Liver (tissue), 9 donors: ENCODE results near the gene NKD2. TPM values are rescaled to one million over a fixed set of nuclear protein-coding genes. Genes with fewer than 3 reads are reported as not detected.

Experiments used
- DNase-seq: peaks from one replicate; pipeline ENCODE4 v3.0.0-alpha.2; 2017; ENCODE audit warnings: low spot score
- H3K27ac ChIP-seq, 2 donors: one replicate each; pipeline ENCODE4 v1.7.0; 2013; ENCODE audit warnings: inconsistent platforms in 2 of 2, low read length in 2 of 2, control low read depth in 1 of 2, low read depth in 1 of 2, mild to moderate bottlenecking in 1 of 2
- H3K27me3 ChIP-seq, 4 donors: one replicate each; pipeline versions ENCODE4 v1.6.1 to v1.7.0; 2013; ENCODE audit warnings: low read length in 3 of 4, inconsistent platforms in 1 of 4, mild to moderate bottlenecking in 1 of 4, moderate library complexity in 1 of 4; ENCODE audit not compliant: control insufficient read depth in 4 of 4, insufficient read depth in 4 of 4
- H3K36me3 ChIP-seq, 4 donors: one replicate each; pipeline versions ENCODE4 v1.6.1 to v1.7.0; 2013; ENCODE audit warnings: low read length in 3 of 4, mild to moderate bottlenecking in 3 of 4, low read depth in 1 of 4, moderate library complexity in 1 of 4; ENCODE audit not compliant: control insufficient read depth in 4 of 4, insufficient read depth in 3 of 4
- H3K4me1 ChIP-seq, 4 donors: one replicate each; pipeline versions ENCODE4 v1.6.1 to v1.7.0; 2013; ENCODE audit warnings: low read length in 3 of 4, mild to moderate bottlenecking in 3 of 4, moderate library complexity in 1 of 4; ENCODE audit not compliant: control insufficient read depth in 4 of 4, insufficient read depth in 4 of 4
- H3K4me3 ChIP-seq, 3 donors: one replicate each; pipeline versions ENCODE4 v1.6.1 to v1.7.0; 2013; ENCODE audit warnings: low read length in 3 of 3, control low read depth in 1 of 3, low read depth in 1 of 3, mild to moderate bottlenecking in 1 of 3
- H3K9ac ChIP-seq, 2 donors: one replicate each; pipeline ENCODE4 v1.7.0; 2013; ENCODE audit warnings: low read length in 2 of 2, mild to moderate bottlenecking in 2 of 2, moderate library complexity in 2 of 2, control low read depth in 1 of 2, low read depth in 1 of 2
- H3K9me3 ChIP-seq, 4 donors: one replicate each; pipeline versions ENCODE4 v1.6.1 to v1.7.0; 2013; ENCODE audit warnings: low read length in 3 of 4; ENCODE audit not compliant: control insufficient read depth in 4 of 4
- FOXA1 ChIP-seq: IDR thresholded peaks from 2 replicates; pipeline ENCODE4 v1.6.1; 2016; ENCODE audit warnings: antibody characterized with exemption
- FOXA2 ChIP-seq: IDR thresholded peaks from 2 replicates; pipeline ENCODE4 v1.6.1; 2016; ENCODE audit warnings: antibody characterized with exemption
- GABPA ChIP-seq, 2 donors: IDR thresholded peaks in 1 of 2; conservative IDR thresholded peaks in 1 of 2; 2 replicates each; pipeline ENCODE4 v1.6.1; 2016; ENCODE audit warnings: antibody characterized with exemption in 2 of 2, mild to moderate bottlenecking in 1 of 2, moderate library complexity in 1 of 2
- HNF4A ChIP-seq, 2 donors: conservative IDR thresholded peaks; 2 replicates each; pipeline ENCODE4 v1.6.1; 2016; ENCODE audit warnings: antibody characterized with exemption in 2 of 2, mild to moderate bottlenecking in 2 of 2
- JUND ChIP-seq, 2 donors: IDR thresholded peaks; 2 replicates each; pipeline ENCODE4 v1.6.1; 2016; ENCODE audit warnings: antibody characterized with exemption in 2 of 2
- NR2F2 ChIP-seq: IDR thresholded peaks from 2 replicates; pipeline ENCODE4 v1.6.1; 2016; ENCODE audit warnings: antibody characterized with exemption
- RAD21 ChIP-seq, 2 donors: IDR thresholded peaks; 2 replicates each; pipeline ENCODE4 v1.6.1; 2016; ENCODE audit warnings: antibody characterized with exemption in 2 of 2, mild to moderate bottlenecking in 2 of 2
- SP1 ChIP-seq: IDR thresholded peaks from 2 replicates; pipeline ENCODE4 v1.6.1; 2018; ENCODE audit warnings: antibody characterized with exemption, mild to moderate bottlenecking
- TAF1 ChIP-seq: conservative IDR thresholded peaks from 2 replicates; pipeline ENCODE4 v1.6.1; 2016; ENCODE audit warnings: antibody characterized with exemption, mild to moderate bottlenecking
- whole genome bisulfite sequencing: extraction: QIAGEN DNeasy Blood & Tissue Kit; methylation state at CpG from one replicate; pipeline ENCODE4 v1.1.7; 2013; 5-methylcytosine and 5-hydroxymethylcytosine counted together
- polyA plus RNA-seq, 2 donors: library from polyadenylated mRNA; stranded (reverse) in 1 of 2; unstranded in 1 of 2; fragments of 200-250 nt in 1 of 2; fragments of >200 nt in 1 of 2; fragmentation: Nextera tagmentation in 1 of 2; extraction: Ambion mirVana in 1 of 2; gene quantifications; one replicate each; pipeline versions ENCODE4 v1.2.1 to v1.2.3, GENCODE V29; 2013 to 2015
- total RNA-seq, 2 donors: library from RNA; depleted of rRNA; stranded (reverse); fragments of >200 nt; gene quantifications; one replicate each; pipeline ENCODE4 v1.2.3, GENCODE V29; 2014
- TF ChIP-seq, protein P1 (sequence below): fragments of 150-350 bp; IDR thresholded peaks from 2 replicates; pipeline ENCODE4 v1.5.1; 2017; ENCODE audit warnings: improper control_type of control experiment, low read depth, low read length; ENCODE audit not compliant: missing input control
- TF ChIP-seq, protein P2 (sequence below): IDR thresholded peaks from 2 replicates; pipeline ENCODE4 v1.6.1; 2016; ENCODE audit warnings: antibody characterized with exemption
- TF ChIP-seq, protein P3 (sequence below): IDR thresholded peaks from 2 replicates; pipeline ENCODE4 v1.6.1; 2016; ENCODE audit warnings: antibody characterized with exemption
- TF ChIP-seq, protein P4 (sequence below): IDR thresholded peaks from 2 replicates; pipeline ENCODE4 v1.6.1; 2016; ENCODE audit warnings: antibody characterized with exemption, mild to moderate bottlenecking
- donor health status: healthy.
- donor health status: healthy.
- donor health status: healthy.
- donor health status: healthy.
- donor health status: healthy.

NKD2 gene, protein sequence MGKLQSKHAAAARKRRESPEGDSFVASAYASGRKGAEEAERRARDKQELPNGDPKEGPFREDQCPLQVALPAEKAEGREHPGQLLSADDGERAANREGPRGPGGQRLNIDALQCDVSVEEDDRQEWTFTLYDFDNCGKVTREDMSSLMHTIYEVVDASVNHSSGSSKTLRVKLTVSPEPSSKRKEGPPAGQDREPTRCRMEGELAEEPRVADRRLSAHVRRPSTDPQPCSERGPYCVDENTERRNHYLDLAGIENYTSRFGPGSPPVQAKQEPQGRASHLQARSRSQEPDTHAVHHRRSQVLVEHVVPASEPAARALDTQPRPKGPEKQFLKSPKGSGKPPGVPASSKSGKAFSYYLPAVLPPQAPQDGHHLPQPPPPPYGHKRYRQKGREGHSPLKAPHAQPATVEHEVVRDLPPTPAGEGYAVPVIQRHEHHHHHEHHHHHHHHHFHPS
- 1 to 10 TPM in 1 of 2 donors, under 1 TPM in 1; 0.09 to 1.3 TPM for total RNA-seq
- under 1 TPM; 0.28 to 0.57 TPM for polyA plus RNA-seq

DNA sequence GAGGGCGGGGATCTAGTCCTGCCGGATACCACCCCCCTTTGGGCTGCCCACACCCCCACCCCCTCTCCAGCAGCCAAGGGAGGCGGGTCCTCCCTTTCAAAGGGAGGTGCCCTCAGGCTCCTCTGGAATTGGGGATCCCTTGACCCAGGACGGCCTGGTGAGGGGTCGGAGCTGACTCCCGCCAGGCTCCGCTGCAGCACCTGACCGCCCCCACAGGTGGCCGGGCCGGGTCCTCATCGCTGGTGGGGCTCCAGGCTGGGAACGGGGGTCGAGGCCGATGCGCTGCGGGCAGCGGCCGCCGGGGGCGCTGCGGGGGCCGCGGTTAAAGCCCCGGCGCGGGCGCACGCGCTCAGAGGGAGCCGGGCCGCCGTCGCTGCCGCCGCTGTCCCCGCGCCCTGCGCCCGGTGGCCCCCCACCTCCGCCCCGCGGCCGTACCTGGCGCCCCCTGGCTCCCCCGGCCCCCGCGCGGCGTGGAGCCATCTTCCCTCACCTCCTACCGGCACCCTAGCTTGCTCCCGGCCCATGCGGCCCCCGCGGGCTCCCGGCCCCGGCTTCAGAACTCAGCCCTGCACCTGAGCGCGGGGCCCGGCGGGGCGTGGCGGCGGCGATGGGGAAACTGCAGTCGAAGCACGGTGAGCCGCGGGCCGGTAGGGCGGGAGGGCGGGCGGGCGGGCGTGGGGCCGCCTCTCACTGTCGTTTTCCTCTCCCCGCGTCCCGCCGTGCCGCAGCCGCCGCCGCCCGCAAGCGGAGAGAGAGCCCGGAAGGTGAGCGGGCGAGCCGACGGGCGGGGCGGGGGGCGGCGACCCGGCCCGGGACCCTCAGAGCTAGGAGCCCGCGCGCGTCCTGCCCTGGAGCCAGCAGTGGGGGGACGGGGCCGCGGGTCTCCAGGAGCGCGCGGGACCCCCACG lies at the start of gene NKD2:
Gene NKD2, plus strand, starts transcription at position 352 of the 908 bp plus-strand sequence. Its CDS starts 256 bp downstream, at position 608.
- peak; percentile 46 for DNase-seq
- Histone ChIP-seq H3K9me3 (no peaks in the 10 kb centered on the region), H3K27ac (no peak within 1 kb of the TSS), H3K4me3 (peak within 1 kb of the TSS in 1 of 3 donors; percentile 61), H3K4me1 (peaks cover 0 to 22% (median 9%) of the 10 kb centered on the region in 4 donors), H3K36me3 (no peaks in the 10 kb centered on the region), H3K27me3 (peaks cover 0 to 4% (median 1%) of the 10 kb centered on the region in 4 donors), H3K9ac (no peak within 1 kb of the TSS)
- 4% methylated on average over 108 of the region's 108 CpGs for WGBS
- TF ChIP-seq, protein P1, sequence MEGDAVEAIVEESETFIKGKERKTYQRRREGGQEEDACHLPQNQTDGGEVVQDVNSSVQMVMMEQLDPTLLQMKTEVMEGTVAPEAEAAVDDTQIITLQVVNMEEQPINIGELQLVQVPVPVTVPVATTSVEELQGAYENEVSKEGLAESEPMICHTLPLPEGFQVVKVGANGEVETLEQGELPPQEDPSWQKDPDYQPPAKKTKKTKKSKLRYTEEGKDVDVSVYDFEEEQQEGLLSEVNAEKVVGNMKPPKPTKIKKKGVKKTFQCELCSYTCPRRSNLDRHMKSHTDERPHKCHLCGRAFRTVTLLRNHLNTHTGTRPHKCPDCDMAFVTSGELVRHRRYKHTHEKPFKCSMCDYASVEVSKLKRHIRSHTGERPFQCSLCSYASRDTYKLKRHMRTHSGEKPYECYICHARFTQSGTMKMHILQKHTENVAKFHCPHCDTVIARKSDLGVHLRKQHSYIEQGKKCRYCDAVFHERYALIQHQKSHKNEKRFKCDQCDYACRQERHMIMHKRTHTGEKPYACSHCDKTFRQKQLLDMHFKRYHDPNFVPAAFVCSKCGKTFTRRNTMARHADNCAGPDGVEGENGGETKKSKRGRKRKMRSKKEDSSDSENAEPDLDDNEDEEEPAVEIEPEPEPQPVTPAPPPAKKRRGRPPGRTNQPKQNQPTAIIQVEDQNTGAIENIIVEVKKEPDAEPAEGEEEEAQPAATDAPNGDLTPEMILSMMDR: peak; percentile 60
- no peak for TF ChIP-seq GABPA (IDR thresholded peaks at IDR 0.05 in 1 of 2, conservative IDR thresholded peaks at IDR 0.05 in 1 of 2)
- no peak for TF ChIP-seq HNF4A (conservative IDR thresholded peaks at IDR 0.05)
- TF ChIP-seq RAD21 (IDR thresholded peaks at IDR 0.05): peak in 1 of 2 donors; percentile 10
- TF ChIP-seq, protein P2, sequence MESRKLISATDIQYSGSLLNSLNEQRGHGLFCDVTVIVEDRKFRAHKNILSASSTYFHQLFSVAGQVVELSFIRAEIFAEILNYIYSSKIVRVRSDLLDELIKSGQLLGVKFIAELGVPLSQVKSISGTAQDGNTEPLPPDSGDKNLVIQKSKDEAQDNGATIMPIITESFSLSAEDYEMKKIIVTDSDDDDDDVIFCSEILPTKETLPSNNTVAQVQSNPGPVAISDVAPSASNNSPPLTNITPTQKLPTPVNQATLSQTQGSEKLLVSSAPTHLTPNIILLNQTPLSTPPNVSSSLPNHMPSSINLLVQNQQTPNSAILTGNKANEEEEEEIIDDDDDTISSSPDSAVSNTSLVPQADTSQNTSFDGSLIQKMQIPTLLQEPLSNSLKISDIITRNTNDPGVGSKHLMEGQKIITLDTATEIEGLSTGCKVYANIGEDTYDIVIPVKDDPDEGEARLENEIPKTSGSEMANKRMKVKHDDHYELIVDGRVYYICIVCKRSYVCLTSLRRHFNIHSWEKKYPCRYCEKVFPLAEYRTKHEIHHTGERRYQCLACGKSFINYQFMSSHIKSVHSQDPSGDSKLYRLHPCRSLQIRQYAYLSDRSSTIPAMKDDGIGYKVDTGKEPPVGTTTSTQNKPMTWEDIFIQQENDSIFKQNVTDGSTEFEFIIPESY: no peak

DNA sequence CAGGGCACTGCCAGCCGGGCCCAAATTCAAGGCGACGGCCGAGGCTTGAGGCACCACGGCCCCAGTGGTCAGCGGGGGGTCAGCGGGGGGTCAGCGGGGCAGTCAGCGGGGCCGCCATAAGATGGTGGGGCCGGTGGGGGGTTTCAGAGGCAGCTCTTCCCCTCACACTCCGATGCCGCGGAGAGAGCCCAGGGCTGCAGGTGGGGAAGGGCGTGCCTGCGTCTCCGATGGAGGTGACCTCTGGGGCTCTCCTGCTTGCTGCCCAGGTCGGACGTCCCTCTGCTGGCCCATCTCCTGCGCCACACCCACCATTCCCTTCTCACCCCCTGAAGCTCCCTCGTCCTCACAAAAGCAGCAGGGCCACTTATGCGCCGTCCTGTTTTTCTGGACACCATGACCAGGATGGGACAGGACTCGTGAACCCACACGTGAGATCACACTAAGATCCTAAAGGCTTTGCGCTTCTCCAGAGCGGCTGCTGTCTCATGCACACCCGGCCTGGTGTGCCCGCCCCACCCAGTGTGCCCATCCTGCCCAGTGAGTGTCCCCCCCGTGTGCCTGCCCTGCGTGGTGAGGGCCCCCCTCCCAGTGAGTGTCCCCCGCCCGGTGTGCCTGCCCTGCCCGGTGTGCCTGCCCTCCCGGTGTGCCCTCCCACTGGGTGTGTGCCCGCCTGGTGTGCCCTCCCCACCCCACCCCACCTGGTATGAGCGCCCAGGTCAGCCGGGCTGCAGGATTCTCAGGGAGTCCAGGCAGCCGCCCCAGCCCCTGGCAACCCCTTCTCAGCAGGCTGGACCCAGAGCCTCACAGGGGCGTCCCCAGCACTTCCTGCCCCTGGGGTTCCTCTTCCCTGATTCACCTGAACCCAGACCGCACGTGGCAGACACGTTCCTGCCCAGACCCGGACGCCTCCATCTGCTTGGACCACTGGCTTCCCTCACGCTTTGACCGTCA lies 48.7 kb upstream of the NKD2 start:
- H3K9ac ChIP-seq: no peak overlapping the region
- DNase-seq: no peak
- H3K27ac ChIP-seq: peak overlapping the region; percentile 22 to 46
- H3K27me3 ChIP-seq: no peaks in the 10 kb centered on the region
- no peak overlapping the region for H3K4me3 ChIP-seq
- no peaks in the 10 kb centered on the region for H3K36me3 ChIP-seq
- no peaks in the 10 kb centered on the region for H3K9me3 ChIP-seq
- WGBS: 78% methylated on average over 47 of the region's 47 CpGs
- peaks cover 0 to 19% (median 11%) of the 10 kb centered on the region in 4 donors for H3K4me1 ChIP-seq
- TF ChIP-seq JUND (IDR thresholded peaks at IDR 0.05) (no peak), SP1 (no peak), RAD21 (IDR thresholded peaks at IDR 0.05) (no peak), FOXA2 (no peak), FOXA1 (no peak), NR2F2 (no peak), TAF1 (no peak)
- TF ChIP-seq, protein P3, sequence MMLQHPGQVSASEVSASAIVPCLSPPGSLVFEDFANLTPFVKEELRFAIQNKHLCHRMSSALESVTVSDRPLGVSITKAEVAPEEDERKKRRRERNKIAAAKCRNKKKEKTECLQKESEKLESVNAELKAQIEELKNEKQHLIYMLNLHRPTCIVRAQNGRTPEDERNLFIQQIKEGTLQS: no peak
- TF ChIP-seq, protein P4, sequence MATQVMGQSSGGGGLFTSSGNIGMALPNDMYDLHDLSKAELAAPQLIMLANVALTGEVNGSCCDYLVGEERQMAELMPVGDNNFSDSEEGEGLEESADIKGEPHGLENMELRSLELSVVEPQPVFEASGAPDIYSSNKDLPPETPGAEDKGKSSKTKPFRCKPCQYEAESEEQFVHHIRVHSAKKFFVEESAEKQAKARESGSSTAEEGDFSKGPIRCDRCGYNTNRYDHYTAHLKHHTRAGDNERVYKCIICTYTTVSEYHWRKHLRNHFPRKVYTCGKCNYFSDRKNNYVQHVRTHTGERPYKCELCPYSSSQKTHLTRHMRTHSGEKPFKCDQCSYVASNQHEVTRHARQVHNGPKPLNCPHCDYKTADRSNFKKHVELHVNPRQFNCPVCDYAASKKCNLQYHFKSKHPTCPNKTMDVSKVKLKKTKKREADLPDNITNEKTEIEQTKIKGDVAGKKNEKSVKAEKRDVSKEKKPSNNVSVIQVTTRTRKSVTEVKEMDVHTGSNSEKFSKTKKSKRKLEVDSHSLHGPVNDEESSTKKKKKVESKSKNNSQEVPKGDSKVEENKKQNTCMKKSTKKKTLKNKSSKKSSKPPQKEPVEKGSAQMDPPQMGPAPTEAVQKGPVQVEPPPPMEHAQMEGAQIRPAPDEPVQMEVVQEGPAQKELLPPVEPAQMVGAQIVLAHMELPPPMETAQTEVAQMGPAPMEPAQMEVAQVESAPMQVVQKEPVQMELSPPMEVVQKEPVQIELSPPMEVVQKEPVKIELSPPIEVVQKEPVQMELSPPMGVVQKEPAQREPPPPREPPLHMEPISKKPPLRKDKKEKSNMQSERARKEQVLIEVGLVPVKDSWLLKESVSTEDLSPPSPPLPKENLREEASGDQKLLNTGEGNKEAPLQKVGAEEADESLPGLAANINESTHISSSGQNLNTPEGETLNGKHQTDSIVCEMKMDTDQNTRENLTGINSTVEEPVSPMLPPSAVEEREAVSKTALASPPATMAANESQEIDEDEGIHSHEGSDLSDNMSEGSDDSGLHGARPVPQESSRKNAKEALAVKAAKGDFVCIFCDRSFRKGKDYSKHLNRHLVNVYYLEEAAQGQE: no peak
- TF ChIP-seq, protein P1: no peak
- TF ChIP-seq, protein P2: no peak
